Subcutaneous adipose tissue (tissue), 4 donors: ENCODE measurements around the gene FAM219A. TPM values are rescaled to one million over a fixed set of nuclear protein-coding genes. Genes with fewer than 3 reads are reported as not detected.

ENCODE experiments used
- CTCF ChIP-seq: fragments of 450-650 bp; IDR thresholded peaks from one replicate; pipeline ENCODE4 v1.5.1; 2016; ENCODE audit warnings: low read depth, mild to moderate bottlenecking, control low read depth, antibody characterized with exemption, moderate library complexity
- total RNA-seq, 4 donors: library from RNA; depleted of rRNA; stranded (reverse); fragments of >200 nt; gene quantifications; one replicate each; pipeline ENCODE4 v1.1.0, GENCODE V29; 2016

FAM219A gene
- total RNA-seq, 4 donors from 2014 or later, result 5.1 to 13.9 (median 7.9) TPM

GRCh38 chr9:34408173-34408572 lies 50.2 kb downstream of the FAM219A start:
- no peak for TF ChIP-seq CTCF

- no peak for TF ChIP-seq CTCF
Measured at GRCh38 chr9:34406219-34406618, 52.2 kb downstream of the FAM219A start.

- no peak for TF ChIP-seq CTCF
Measured at GRCh38 chr9:34405719-34406118, 52.7 kb downstream of the FAM219A start.

- TF ChIP-seq CTCF, result no peak
Measured at GRCh38 chr9:34403554-34404380, 54.6 kb downstream of the FAM219A start.

- no peak for TF ChIP-seq CTCF
Measured at GRCh38 chr9:34400686-34401602, 57.4 kb downstream of the FAM219A start.

GRCh38 chr9:34400275-34400674 lies 58.1 kb downstream of the FAM219A start:
- TF ChIP-seq CTCF, result no peak

GRCh38 chr9:34399729-34400128 lies 58.6 kb downstream of the FAM219A start:
- TF ChIP-seq CTCF, result no peak
